Measurements from ENCODE around the gene COQ8A. TPM values are rescaled to one million over a fixed set of nuclear protein-coding genes. Genes with fewer than 3 reads are reported as not detected.
"Not testable (repeated sequence)": the region's sequence is repeated elsewhere in the genome, so short reads cannot be mapped to it uniquely, and the experiment has no call there.

The COQ8A gene
- polyA plus RNA-seq, 6 donors from 2014 or later, result 35.7 to 63.4 (median 53.9) TPM

DNA sequence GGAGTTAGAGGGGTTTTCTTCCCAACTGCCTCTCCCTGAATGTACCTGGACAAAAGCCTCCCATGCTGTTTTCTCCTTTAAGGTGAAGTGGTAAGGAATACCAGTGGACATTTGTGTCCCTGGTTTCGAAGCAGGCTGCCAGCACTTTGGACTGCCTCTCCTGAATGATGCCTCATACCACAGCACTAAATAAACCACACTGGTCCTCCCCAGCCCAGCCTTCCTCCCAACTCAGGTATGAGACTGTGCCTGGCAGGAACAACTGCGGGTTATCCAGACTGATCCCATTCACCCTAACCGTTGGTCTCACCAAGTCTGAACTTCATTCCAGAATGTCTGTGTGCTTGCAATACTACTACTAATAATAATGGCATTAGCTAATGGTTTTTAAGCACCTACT is 9.3 kb downstream of the COQ8A start:
- peak overlapping the region in 1 of 6 donors; percentile 67 for H3K27ac Mint-ChIP-seq
- no peak for ATAC-seq (ENCODE audit: low read depth in 2 of 2)
- peaks cover 6 to 14% of the 10 kb centered on the region in 2 donors for H3K36me3 Mint-ChIP-seq
- no peaks in the 10 kb centered on the region for H3K27me3 Mint-ChIP-seq
- DNase-seq, result no peak
- H3K9me3 Mint-ChIP-seq, result peaks cover 0 to 6% (median 4%) of the 10 kb centered on the region in 7 donors
- H3K4me1 Mint-ChIP-seq, result peaks cover 53 to 88% (median 84%) of the 10 kb centered on the region in 3 donors
- no peak overlapping the region for H3K4me3 Mint-ChIP-seq

DNA sequence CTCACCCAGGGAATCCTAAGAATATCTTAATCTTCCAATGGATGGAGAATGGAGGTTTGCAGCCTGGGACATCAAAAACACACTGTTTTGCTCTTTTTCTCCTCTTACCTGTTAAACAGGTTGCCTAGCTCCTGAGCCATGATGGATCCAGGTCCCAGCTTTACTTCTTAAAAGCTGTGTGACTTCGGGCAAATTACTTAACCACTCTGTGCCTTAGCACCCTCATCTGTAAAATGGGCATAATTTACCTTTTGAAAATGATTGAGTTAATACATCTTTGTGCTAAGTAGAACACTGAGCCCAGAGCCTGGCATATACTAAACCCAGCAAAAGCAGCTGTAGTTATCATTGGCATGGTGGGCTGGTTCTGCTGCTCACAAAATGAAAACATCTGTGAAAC is 10.2 kb downstream of the COQ8A start:
- DNase-seq (no peak), ATAC-seq (ENCODE audit: low read depth in 2 of 2) (no peak)
- H3K36me3 Mint-ChIP-seq, result peaks cover 6 to 14% of the 10 kb centered on the region in 2 donors
- H3K9me3 Mint-ChIP-seq, result peaks cover 0 to 6% (median 4%) of the 10 kb centered on the region in 7 donors
- H3K4me3 Mint-ChIP-seq, result peak overlapping the region in 1 of 8 donors; percentile 25
- H3K27ac Mint-ChIP-seq, result peak overlapping the region in 1 of 6 donors; percentile 39
- peaks cover 57 to 87% (median 84%) of the 10 kb centered on the region in 3 donors for H3K4me1 Mint-ChIP-seq
- H3K27me3 Mint-ChIP-seq, result no peaks in the 10 kb centered on the region

DNA sequence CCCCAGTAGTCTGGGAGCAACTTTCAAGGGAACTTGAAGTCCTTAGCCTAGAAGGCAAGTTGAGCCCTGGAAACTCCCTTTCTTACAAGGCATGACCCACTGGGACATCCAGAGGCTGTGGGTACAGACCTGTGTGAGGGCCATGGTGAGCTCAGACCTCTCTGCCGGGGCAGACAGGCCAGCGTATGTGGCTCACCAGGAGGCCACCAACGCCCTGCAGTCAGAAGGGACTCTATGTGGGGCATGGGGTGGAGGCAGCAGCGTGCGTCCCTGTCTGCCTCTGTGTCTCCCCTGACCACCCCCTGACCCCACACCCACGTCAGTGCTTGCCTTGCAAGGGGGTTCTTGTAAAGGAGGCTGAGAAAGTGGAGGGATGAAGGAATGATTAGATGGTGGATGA is 10.8 kb downstream of the COQ8A start:
- Mint-ChIP-seq H3K36me3 (peaks cover 6 to 14% of the 10 kb centered on the region in 2 donors), H3K4me1 (peaks cover 59 to 82% (median 80%) of the 10 kb centered on the region in 3 donors), H3K27me3 (no peaks in the 10 kb centered on the region), H3K4me3 (no peak overlapping the region), H3K27ac (peak overlapping the region in 2 of 6 donors; percentile 16 to 39), H3K9me3 (peaks cover 0 to 6% (median 4%) of the 10 kb centered on the region in 7 donors)
- DNase-seq (no peak), ATAC-seq (ENCODE audit: low read depth in 2 of 2) (no peak)

DNA sequence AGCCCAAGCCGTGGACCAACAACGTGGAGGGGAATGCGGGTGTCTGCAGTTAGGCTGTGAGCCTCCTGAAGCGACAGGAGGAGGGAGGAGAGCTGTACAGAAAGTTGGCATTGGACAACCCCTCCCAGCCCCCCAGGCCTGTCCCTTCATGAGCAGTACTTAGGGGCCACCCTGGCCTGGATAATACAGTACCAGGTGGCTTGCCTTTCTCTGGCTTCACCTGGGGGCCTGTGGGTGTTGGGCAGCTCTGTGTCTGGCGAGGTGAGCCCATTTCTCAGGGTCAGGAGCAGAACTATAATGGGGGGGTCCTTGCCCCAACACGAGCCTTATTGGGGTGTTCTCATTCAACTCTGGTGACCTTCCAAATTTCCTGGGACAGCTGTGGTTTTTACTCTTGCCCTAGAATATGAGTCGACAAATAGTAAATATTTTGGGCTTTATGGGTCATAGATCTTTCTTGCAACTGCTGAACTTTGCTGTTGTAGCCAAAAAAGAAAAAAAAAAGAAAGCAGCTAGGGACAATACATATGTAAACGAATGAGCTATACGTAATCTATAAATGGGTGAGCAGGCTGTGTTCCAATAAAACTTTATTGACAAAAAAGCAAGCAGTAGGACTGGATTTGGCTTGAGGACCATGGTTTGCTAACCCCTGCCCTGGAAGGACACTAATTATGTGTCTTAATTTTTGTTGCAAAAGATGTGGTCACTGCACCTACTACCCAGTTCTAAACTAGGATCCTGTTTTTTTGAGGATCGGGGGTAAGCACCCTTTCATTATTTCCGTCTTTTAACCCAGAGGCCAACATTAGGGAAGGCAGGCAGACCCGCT is 11.4 kb downstream of the COQ8A start:
- H3K27me3 Mint-ChIP-seq, result no peaks in the 10 kb centered on the region
- peaks cover 54 to 76% (median 74%) of the 10 kb centered on the region in 3 donors for H3K4me1 Mint-ChIP-seq
- peaks cover 0 to 6% (median 4%) of the 10 kb centered on the region in 7 donors for H3K9me3 Mint-ChIP-seq
- DNase-seq, result no peak
- peaks cover 6 to 14% of the 10 kb centered on the region in 2 donors for H3K36me3 Mint-ChIP-seq
- peak overlapping the region in 2 of 6 donors; percentile 29 to 40 for H3K27ac Mint-ChIP-seq
- ATAC-seq (ENCODE audit: low read depth in 2 of 2), result no peak
- no peak overlapping the region for H3K4me3 Mint-ChIP-seq

DNA sequence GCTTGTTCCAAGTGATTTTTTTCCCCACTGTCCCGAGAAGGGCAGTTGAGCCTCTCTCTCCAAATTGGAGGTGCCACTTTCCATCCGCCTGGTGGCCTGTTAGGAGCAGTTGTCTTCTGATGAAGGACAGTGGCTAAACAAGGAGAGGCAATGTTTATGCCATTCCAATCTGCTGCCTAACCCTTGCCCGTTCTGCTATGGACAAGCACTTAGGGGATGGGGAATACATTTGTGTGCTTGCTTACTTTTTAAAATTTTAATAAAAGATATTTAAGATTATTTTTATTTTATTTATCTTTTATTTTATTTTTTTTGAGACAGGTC is 12.0 kb downstream of the COQ8A start:
- DNase-seq (no peak), ATAC-seq (ENCODE audit: low read depth in 2 of 2) (no peak)
- Mint-ChIP-seq H3K27me3 (no peaks in the 10 kb centered on the region), H3K36me3 (peaks cover 6 to 14% of the 10 kb centered on the region in 2 donors), H3K4me1 (peaks cover 55 to 72% (median 70%) of the 10 kb centered on the region in 3 donors), H3K4me3 (no peak overlapping the region), H3K9me3 (peaks cover 0 to 6% (median 4%) of the 10 kb centered on the region in 7 donors), H3K27ac (peak overlapping the region in 1 of 6 donors; percentile 40)

DNA sequence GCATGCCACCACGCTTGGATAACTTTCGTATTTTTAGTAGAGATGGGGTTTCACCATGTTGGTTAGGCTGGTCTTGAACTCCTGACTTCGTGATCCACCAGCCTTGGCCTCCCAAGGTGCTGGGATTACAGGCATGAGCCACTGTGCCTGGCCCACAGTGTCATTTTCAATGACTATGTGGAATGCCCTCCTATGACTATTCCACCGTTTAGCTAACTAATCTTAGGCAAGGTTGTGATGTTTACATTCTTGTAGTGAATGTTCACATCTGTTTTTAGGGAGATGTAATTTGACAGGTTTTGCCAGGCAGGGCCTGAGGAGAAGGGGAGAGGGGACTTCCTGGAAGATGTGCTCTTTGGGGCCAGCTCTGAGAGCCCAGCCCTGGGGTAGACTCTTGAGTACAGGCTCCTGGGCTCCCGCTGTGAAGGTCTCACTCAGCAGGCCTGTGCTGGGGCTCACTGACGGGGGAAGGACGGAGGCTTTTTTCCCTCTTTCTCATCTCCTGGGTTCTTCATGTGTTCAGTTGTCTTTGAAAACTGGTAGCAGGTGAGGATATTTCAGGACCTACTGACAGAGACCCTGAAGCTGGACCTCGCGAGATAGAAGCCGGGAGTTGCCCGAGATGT is 13.2 kb downstream of the COQ8A start:
- ATAC-seq (ENCODE audit: low read depth in 2 of 2) (no peak), DNase-seq (no peak)
- Mint-ChIP-seq H3K27ac (peak overlapping the region in 2 of 6 donors; percentile 75 to 90), H3K4me3 (no peak overlapping the region), H3K27me3 (no peaks in the 10 kb centered on the region), H3K36me3 (peaks cover 2 to 9% of the 10 kb centered on the region in 2 donors), H3K4me1 (peaks cover 64 to 77% (median 72%) of the 10 kb centered on the region in 3 donors), H3K9me3 (peaks cover 0 to 3% (median under 1%) of the 10 kb centered on the region in 7 donors)

DNA sequence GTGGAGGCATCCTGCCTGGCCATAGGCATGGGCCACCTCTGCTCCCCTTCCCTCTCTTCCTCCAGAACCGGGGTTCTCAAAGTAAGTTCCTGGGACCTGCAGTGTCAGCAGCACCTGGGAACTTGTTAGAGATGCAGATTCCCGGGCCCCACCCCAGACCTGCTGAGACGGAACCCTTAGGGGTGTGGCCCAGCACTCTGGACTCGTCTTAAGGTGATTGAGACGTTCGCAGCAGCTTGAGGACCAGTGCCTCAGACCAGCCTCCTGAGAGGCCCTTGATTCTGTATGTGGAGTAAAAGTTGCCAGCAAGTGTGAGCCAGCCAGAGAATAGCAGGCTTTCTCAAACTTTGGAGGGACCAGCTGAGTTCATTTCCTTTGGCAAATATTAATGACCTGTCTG is 14.2 kb downstream of the COQ8A start:
- H3K4me1 Mint-ChIP-seq, result peaks cover 64 to 77% (median 72%) of the 10 kb centered on the region in 3 donors
- H3K9me3 Mint-ChIP-seq, result peaks cover 0 to 3% (median 0%) of the 10 kb centered on the region in 7 donors
- H3K27me3 Mint-ChIP-seq, result no peaks in the 10 kb centered on the region
- DNase-seq (no peak), ATAC-seq (ENCODE audit: low read depth in 2 of 2) (no peak)
- H3K36me3 Mint-ChIP-seq, result no peaks in the 10 kb centered on the region
- no peak overlapping the region for H3K4me3 Mint-ChIP-seq
- peak overlapping the region in 3 of 6 donors; percentile 45 to 81 (median 74) for H3K27ac Mint-ChIP-seq

DNA sequence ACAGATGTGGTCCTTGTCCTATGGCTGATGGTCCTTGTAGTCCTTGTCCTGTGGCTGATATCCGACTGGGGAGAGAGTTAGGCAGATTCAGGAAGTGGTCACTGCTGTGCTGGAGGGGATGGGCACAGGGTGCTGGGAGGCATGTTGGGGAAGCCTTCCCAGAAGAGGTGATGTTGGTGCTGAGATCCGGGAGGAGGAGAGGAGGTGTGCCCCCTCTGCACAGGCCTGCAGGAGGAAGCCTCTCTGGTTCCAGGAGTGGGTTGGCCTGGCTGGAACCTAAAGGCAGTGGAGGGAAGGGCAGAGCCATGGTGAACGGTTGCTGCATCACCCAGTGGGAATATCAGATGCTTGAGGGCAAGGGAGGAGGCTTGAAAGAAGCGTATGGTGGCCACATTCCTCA is 14.7 kb downstream of the COQ8A start:
- Mint-ChIP-seq H3K36me3 (no peaks in the 10 kb centered on the region), H3K9me3 (peaks cover 0 to 3% (median 0%) of the 10 kb centered on the region in 7 donors), H3K4me1 (peaks cover 65 to 78% (median 72%) of the 10 kb centered on the region in 3 donors), H3K4me3 (no peak overlapping the region), H3K27ac (peak overlapping the region in 4 of 6 donors; percentile 45 to 95 (median 80)), H3K27me3 (no peaks in the 10 kb centered on the region)
- no peak for DNase-seq
- ATAC-seq (ENCODE audit: low read depth in 2 of 2), result no peak

DNA sequence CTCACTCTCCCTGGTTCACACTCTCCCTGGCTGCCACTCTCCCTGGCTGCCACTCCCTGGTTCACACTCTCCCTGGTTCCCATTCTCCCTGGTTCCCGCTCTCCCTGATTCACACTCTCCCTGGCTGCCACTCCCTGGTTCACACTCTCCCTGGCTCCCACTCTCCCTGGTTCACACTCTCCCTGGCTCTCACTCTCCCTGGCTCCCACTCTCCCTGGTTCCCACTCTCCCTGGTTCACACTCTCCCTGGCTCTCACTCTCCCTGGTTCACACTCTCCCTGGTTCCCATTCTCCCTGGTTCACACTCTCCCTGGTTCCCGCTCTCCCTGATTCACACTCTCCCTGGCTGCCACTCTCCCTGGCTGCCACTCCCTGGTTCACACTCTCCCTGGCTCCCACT is 15.8 kb downstream of the COQ8A start:
- not testable (repeated sequence) for DNase-seq; H3K4me3 Mint-ChIP-seq; H3K27me3 Mint-ChIP-seq; ATAC-seq (ENCODE audit: low read depth in 2 of 2); H3K9me3 Mint-ChIP-seq; H3K36me3 Mint-ChIP-seq
- Mint-ChIP-seq H3K27ac (peak overlapping the region in 2 of 6 donors; percentile 24 to 54), H3K4me1 (peaks cover 64 to 77% (median 71%) of the 10 kb centered on the region in 3 donors)

DNA sequence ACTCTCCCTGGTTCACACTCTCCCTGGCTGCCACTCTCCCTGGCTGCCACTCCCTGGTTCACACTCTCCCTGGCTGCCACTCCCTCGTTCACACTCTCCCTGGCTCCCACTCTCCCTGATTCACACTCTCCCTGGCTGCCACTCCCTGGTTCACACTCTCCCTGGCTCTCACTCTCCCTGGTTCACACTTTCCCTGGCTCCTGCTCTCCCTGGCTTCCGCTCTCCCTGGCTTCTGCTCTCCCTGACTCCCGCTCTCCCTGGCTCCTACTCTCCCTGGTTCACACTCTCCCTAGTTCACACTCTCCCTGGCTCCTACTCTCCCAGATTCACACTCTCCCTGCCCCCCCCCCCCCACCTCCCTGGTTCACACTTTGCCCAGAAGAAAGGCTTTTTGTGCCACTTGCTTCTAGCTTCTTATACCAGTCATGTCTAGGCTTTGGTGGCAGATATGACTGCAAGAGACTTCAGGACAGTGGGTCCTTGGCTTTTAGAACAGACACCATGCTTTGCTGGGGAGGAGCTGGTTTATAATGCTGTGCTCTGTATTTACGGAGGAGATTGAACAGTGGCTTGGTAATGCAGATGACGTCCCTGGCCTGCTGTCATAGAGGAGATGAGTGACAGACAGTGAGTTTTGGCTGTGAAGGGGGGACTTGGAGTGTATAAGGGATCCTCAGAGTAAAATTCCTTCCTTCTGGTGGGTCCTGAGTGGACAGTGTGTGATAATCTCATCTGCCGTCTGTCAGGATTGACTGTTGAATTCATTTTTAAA is 17.0 kb downstream of the COQ8A start:
- H3K27me3 Mint-ChIP-seq, result no peaks in the 10 kb centered on the region

DNA sequence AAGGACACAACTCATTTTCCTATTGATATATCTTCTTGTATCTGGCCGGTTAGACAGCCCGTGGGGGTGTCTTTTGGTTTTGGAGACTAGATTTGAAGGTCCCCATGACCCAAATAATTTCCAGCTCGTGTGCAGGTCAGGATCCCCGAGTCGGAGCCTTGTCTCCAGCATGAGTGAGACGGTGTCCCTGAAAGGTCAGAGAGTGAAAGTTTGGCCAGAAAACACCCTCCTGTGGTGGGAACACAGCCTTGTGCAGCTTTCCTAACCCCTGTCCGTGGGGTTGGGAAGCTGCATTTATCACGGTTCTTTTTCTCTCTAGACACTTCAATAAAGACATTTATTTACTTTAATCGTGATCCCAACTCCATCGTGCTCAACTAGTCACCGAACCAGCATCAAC is 17.6 kb downstream of the COQ8A start:
- Mint-ChIP-seq H3K27me3 (no peaks in the 10 kb centered on the region), H3K4me3 (no peak overlapping the region), H3K4me1 (peaks cover 59 to 76% (median 75%) of the 10 kb centered on the region in 3 donors), H3K36me3 (no peaks in the 10 kb centered on the region), H3K27ac (peak overlapping the region in 4 of 6 donors; percentile 7 to 76 (median 56)), H3K9me3 (peaks cover 0 to 3% (median 0%) of the 10 kb centered on the region in 7 donors)
- ATAC-seq (ENCODE audit: low read depth in 2 of 2) (no peak), DNase-seq (no peak)

More for the DNA sequence above, 17.0 kb downstream of the COQ8A start:
- H3K9me3 Mint-ChIP-seq, result peaks cover 0 to 3% (median 0%) of the 10 kb centered on the region in 7 donors
- H3K27ac Mint-ChIP-seq, result peak overlapping the region in 3 of 6 donors; percentile 17 to 90 (median 65)
- DNase-seq, result no peak
- H3K36me3 Mint-ChIP-seq, result no peaks in the 10 kb centered on the region
- H3K4me3 Mint-ChIP-seq, result peak overlapping the region in 2 of 8 donors; percentile 1 to 54
- peaks cover 57 to 75% (median 71%) of the 10 kb centered on the region in 3 donors for H3K4me1 Mint-ChIP-seq
- ATAC-seq (ENCODE audit: low read depth in 2 of 2), result no peak

DNA sequence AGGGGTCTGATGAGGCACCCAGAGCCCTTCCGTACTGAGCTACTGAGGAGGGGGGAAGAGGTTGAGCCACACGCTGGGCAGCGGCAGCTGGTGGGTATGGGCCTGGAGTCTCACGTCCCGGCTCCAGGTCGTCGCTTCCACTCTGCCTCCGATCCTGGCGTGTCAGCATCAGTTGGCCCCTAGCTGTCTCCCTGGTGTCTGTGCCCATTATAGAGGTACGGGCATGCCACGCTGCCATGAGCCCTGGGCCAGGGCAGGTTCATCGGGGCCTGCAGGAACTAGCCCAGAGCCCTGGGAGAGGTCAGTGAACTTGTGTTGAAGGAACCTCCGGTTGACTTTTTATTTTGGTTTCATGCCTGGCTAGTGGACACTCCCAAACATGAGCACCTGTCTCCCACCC is 18.2 kb downstream of the COQ8A start:
- DNase-seq (no peak), ATAC-seq (ENCODE audit: low read depth in 2 of 2) (no peak)
- no peaks in the 10 kb centered on the region for H3K27me3 Mint-ChIP-seq
- H3K36me3 Mint-ChIP-seq, result no peaks in the 10 kb centered on the region
- H3K4me1 Mint-ChIP-seq, result peaks cover 62 to 76% (median 75%) of the 10 kb centered on the region in 3 donors
- peaks cover 0 to 3% (median 0%) of the 10 kb centered on the region in 7 donors for H3K9me3 Mint-ChIP-seq
- peak overlapping the region in 3 of 6 donors; percentile 44 to 76 (median 66) for H3K27ac Mint-ChIP-seq
- H3K4me3 Mint-ChIP-seq, result no peak overlapping the region

DNA sequence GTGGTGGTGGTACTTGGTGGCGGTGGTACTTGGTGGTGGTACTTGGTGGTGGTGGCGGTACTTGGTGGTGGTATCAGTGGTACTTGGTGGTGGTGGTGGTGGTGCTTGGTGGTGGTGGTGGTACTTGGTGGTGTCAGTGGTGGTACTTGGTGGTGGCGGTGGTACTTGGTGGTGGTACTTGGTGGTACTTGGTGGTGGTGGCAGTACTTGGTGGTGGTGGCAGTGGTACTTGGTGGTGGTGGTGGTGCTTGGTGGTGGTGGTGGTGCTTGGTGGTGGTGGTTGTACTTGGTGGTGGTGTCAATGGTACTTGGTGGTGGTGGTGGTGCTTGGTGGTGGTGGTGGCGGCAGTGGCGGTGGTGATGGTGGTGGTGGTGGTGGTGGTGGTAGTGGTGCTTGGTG is 20.2 kb downstream of the COQ8A start:
- H3K4me1 Mint-ChIP-seq, result peaks cover 57 to 69% (median 68%) of the 10 kb centered on the region in 3 donors
- H3K9me3 Mint-ChIP-seq, result peaks cover 0 to 3% (median 0%) of the 10 kb centered on the region in 7 donors
- H3K27ac Mint-ChIP-seq, result no peak overlapping the region
- DNase-seq (no peak), ATAC-seq (ENCODE audit: low read depth in 2 of 2) (no peak)
- H3K27me3 Mint-ChIP-seq, result no peaks in the 10 kb centered on the region
- H3K4me3 Mint-ChIP-seq, result no peak overlapping the region
- H3K36me3 Mint-ChIP-seq, result no peaks in the 10 kb centered on the region

Data from naive B cell (primary cell).